Measurements from ENCODE around the gene ALG8.

GRCh38 chr11:78149646-78150045, 10.2 kb upstream of the ALG8 start:
- TF ChIP-seq EP300 (IDR thresholded peaks at IDR 0.05) (no peak), CTCF (IDR thresholded peaks at IDR 0.05) (peak in 3 of 5 experiments; percentile 10 to 45 (median 14))

Data from tibial nerve (tissue), 4 donors.